NOMO-1 treated with DMSO at 0.1 percent for 48 hours (cell line): ENCODE results near the gene GCK.
"Not testable (repeated sequence)": the region's sequence is repeated elsewhere in the genome, so short reads cannot be mapped to it uniquely, and the experiment has no call there.

Source experiments
- DNase-seq: peaks from one replicate; lab custom pipeline; 2025; ENCODE audit not compliant: unreplicated experiment; lab: John Stamatoyannopoulos, UW

The GCK gene

DNA sequence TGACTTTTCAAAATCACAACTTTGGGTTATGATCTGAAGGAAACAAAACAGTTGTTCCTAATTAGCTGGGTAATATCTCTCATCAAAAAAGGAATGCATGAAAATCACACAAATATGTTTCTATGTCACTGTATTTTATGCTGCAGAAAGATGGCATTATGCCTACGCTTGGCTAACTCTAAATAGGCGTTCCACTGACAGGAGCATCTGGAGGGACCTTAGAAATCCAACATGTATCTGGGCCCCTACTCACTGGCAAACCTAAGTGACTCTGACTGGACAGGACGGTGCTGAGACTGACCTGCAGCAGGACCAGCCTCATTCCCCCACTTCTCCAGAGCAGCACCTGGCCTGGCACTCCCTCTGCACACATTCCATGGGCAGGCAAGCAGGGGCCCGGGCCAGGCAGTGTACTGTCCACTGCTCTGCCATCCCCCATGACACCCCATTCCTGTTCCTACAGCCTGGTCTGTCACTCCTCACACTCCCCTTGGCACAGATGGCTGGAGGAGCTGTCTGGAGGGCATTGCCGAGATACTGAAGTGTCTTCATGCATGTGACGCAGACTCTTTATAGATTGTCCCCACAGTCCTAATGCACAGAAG is 45.5 kb downstream of the GCK start:
- DNase-seq = no peak

DNA sequence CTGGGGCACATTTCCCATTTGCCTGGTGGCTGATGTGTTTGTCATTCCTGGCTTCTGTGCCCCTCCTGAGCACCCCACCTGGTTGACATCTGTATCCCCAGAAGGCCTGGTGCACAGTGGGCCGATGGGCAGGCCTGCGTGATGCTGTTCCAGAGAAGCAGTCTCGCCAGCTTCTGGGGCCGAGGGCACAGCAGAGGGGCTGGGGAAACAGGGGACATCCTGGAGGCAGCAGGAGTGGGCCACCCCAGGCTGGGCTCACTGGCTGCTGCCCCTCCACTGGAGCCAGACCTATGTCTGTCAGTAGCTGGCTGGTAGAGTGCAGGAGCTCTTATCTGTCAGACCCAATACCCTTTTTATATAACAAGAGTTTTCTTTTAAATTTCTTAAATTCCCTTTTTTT is 47.2 kb downstream of the GCK start:
- no peak for DNase-seq

DNA sequence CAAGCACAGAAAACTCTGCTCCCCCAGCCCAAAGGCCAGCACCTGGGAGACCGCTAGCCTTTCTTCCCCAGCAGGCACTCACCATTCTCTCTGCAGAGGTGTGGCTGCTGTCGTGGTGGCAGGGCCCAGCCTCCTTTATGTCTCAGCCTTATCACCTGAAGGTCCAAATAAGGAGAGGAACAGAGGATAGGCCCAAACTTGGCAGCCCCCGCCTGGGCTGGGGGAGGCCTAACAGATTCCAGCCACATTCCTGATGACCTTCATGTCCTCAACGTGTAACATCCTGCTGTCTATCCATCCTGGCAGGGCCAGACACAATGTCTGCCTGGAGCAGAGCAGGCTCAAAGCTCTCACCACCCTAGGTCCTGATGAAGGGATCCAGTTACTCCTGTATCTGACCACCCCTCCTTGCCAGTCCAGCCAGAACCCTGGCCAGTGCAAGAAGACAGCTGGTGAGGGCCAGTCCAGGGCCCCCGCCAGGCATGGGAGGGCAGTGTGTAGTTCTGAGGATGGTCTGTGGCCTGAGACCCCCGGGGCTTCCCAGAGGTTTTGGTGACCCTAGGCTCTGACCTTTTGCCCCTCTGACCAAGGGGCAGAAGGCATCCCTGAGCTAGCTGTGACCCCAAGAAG is 47.9 kb downstream of the GCK start, which contains the start of gene MYL7:
MYL7 (minus strand) TSS at position 112 of the 630 bp plus-strand sequence; CDS start at position 85, 27 bp downstream.
- no peak for DNase-seq

DNA sequence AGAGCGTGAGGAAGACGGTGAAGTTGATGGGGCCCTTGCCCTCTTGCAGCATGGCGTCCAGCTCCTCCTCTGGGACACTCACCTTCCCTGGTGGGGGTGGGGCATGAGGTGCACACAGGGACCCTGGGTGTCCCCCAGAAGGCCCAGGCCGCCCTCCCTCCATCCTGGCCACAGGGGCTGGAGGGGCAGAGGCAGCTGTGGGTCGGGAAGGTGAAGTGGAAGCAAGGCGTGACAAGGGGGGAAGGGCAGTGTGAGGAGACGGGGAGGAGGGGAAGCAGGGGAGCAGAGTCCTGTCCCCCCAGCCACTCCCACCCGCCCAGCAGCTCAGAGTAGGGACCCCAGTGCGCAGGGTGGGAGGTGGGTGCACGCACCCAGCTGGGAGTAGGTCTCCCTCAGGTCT is 48.9 kb downstream of the GCK start:
- DNase-seq = no peak

DNA sequence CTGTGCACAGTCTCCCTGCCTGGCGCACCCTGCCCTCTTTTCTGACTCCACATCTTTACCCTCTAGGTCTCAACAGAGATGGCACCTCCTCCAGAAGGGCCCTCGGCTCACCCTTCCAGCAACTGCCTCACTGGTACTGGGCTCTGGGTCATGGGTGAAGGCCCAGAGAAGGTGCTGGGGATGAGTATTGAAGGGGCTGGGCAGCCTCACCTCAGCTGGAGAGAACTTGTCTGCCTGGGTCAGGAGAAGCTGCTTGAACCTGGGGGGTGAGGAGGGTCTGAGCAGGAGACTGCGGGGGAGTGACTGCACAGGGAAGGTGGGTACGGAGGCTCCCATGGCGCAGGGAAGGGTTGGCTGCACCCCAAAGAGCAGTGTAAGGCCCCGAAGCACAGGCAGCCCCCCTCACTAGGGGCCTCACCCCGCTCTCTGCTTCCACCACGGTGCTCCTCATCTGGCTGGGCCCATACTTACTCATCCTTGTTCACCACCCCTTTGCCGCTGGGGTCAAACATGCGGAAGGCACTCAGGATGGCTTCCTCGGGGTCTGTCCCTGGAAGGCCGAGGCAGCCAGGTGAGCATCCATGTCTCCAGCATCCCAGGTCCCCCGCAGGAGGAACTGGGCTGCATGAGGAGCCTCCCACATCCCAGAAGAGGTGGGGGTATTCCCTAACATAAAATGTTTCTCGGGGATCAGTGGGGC is 49.8 kb downstream of the GCK start:
- DNase-seq = no peak

DNA sequence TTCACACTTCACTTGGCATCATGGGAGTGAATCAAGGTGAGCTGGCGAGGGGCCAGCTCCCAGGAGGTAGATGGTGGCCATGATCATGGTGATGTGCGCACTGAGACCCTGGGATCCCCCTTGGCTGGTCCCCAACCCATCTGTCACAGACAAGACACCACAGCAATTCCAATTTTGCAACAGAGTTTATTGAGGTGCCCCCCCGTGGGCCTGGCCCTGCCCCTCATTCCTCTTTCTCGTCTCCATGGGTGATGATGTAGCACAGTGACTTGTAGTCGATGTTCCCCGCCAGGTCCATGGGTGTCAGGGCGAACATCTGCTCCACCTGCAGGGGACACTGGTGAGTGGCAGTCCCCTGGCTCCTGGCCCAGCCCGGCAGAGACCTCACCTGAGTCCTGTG is 50.5 kb downstream of the GCK start:
- DNase-seq = no peak

DNA sequence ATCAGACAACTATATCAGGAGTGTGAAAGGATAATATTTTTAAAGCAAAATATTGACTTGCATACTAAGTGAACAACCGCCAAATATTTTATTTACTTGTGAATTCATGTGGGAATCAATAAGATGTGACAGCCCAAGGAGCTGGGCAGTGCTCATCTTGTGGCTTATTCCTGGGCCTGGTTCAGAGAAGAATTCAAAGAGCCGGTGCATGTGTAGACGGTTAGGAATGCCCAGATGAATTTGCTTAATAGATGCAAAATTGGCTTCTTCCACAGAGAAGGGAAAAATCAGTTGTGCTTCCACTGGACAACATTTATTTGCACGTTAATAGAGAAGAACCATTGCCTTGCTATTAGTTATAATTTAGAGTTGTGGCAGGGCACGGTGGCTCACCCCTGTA is 52.5 kb downstream of the GCK start:
- DNase-seq = no peak

GRCh38 chr7:44134943-44135628 is 54.2 kb downstream of the GCK start:
- DNase-seq = no peak

GRCh38 chr7:44133295-44133694 is 55.9 kb downstream of the GCK start:
- no peak for DNase-seq

GRCh38 chr7:44132039-44132438 is 57.2 kb downstream of the GCK start:
- no peak for DNase-seq

DNA sequence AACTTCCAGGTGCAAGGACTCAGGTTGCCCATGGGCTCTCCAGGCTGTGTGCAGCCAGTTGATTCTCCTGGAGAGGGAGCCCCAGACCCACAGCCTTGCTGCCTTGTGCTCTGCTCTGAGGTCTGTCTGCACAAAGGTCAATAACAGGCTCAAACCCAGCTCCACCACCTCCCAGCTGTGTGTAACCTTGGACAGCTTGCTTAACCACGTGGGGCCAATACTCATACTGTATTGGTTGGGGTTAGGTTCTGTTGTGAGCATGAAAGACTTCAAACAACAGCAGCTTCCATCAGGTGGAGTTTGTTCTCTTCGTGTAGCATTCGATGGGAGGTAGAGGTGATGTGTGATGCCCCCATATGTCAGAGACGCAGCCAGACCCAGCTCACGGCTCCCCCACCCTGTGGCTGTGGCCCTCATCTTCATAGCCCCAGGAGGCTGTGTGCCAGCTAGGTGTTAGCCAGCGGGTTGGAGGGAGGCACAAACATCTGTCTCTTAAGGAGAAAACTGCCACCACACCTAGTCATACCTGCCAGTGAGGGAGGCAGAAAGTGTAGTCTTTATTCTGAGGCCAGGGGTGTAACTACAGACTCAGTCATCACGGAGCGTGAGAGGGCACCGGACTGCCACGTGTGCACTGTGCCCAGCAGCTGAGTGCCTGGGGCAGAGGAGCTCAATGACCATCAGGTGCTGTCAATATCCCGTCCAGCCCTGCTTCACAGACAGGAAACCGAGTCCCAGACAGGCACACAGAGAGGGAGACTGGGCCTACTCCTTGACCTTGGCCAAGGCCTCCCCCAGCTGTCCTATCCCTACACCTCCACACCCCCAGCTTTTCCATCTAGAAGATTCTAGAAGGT is 57.8 kb downstream of the GCK start:
- no peak for DNase-seq

- no peak for DNase-seq
These were observed 60.3 kb downstream of the GCK start for GRCh38 chr7:44128721-44129582.

GRCh38 chr7:44127161-44127560 is 62.1 kb downstream of the GCK start:
- no peak for DNase-seq

- DNase-seq = not testable (repeated sequence)
These were observed 62.7 kb downstream of the GCK start for GRCh38 chr7:44126574-44126973.

GRCh38 chr7:44124822-44125202 is 64.4 kb downstream of the GCK start:
- DNase-seq = no peak

DNA sequence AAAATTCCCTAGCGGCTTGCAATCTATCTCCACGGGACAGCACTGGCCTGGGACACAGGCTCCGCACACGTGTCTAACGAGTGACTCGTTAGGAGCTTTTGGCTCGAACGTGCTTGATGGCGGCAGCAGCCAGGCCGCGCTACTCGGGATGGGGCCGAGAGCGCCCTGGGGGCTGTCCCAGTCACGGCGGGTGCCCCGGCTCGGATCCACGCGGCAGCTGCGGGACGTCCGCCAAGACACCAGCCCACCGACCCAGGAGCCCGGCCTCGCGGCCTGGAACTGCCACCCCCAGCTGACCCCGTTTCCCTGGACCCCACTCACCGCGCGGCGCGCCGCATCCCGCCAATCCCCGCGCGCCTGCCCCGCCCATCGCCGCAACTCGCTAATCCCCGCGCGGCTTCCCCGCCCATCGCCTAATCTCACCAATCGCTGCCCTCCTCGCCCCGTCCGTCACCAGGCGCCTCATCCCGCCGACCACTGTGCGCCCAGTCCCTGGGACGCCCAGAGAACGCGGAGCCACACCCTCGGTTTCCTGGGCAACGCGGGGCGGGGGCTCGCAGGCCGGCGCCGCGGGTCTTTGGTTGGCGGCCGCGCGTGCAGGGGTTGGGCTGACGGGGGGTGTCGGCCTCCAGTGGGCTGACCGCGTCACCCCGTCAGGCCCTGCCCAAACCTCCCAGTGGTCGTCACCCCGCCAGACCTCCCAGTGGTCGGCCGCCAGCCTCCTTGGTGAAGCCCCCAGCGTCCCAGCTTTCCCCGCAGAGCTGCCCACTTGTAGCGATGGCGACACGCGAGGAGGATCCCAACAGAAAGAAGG is 65.8 kb downstream of the GCK start, which contains the start of gene POLD2:
POLD2 (minus strand) TSS at position 359 of the 814 bp plus-strand sequence. CDS start 1,495 bp downstream, outside the sequence.
- peak; percentile 97 for DNase-seq

GRCh38 chr7:44122529-44122928 is 66.7 kb downstream of the GCK start:
- DNase-seq = no peak

- no peak for DNase-seq
These were observed 67.3 kb downstream of the GCK start for GRCh38 chr7:44121761-44122420.
